ENCODE measurements around the gene CHST14. TPM values are rescaled to one million over a fixed set of nuclear protein-coding genes. Genes with fewer than 3 reads are reported as not detected.
A peak's percentile ranks its signal among the peaks of the same experiment; 100 is the strongest.

Gene CHST14
- polyA plus RNA-seq, 1 of the 3 experiments (the other 2 are of a cell fraction), result 43.2 TPM

DNA sequence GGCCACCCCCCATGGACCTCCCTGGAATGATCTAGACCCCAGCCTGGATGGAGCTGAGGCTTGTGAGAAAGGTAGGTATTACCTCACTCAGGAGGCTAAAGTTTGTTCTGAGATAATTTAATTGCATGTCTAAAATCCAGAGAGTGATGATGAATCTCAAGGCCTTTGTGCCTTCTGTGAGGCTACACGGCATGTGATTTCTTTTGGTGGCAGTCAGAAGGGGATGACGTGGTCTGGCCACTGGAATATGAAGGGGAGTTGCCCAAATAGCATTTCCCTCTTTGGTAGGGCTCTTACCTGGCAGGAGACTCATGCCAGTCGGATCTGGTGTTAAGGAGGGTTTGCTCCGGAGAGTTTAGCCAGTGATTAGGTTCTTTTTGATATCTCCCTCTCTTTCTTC lies 27.5 kb upstream of the CHST14 start (continued):
- TF ChIP-seq, protein P1, sequence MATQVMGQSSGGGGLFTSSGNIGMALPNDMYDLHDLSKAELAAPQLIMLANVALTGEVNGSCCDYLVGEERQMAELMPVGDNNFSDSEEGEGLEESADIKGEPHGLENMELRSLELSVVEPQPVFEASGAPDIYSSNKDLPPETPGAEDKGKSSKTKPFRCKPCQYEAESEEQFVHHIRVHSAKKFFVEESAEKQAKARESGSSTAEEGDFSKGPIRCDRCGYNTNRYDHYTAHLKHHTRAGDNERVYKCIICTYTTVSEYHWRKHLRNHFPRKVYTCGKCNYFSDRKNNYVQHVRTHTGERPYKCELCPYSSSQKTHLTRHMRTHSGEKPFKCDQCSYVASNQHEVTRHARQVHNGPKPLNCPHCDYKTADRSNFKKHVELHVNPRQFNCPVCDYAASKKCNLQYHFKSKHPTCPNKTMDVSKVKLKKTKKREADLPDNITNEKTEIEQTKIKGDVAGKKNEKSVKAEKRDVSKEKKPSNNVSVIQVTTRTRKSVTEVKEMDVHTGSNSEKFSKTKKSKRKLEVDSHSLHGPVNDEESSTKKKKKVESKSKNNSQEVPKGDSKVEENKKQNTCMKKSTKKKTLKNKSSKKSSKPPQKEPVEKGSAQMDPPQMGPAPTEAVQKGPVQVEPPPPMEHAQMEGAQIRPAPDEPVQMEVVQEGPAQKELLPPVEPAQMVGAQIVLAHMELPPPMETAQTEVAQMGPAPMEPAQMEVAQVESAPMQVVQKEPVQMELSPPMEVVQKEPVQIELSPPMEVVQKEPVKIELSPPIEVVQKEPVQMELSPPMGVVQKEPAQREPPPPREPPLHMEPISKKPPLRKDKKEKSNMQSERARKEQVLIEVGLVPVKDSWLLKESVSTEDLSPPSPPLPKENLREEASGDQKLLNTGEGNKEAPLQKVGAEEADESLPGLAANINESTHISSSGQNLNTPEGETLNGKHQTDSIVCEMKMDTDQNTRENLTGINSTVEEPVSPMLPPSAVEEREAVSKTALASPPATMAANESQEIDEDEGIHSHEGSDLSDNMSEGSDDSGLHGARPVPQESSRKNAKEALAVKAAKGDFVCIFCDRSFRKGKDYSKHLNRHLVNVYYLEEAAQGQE (IDR thresholded peaks at IDR 0.05; ENCODE audit: low read depth, low read length), result no peak

DNA sequence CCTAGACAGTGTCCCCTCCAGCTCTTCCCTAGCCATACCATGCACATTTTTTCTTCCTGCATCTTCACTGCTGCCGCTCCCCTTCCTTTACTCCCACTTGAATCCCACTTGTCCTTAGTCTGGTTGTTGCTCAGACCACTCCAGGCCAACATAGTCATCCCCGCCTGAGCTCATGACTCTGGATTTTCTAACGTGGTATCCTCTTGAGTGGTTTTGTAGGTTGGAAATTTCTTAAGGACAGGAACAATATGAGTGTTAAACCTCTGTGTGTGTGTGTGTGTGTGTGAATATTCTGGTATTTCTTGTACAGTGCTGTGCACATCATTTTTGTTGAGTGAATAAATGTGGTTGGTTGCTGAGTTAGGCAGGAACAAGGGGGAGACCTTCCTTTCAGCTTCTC lies 26.9 kb upstream of the CHST14 start:
- TF ChIP-seq JUND (IDR thresholded peaks at IDR 0.05), result no peak
- TF ChIP-seq EP300 (IDR thresholded peaks at IDR 0.05; ENCODE audit: borderline replicate concordance in 1 of 2, low read depth in 1 of 2, low read length in 1 of 2), result no peak
- no peak for TF ChIP-seq SMC3 (IDR thresholded peaks at IDR 0.05; ENCODE audit: low read depth, low read length)
- TF ChIP-seq GATA2 (CRISPR knock-in tag; IDR thresholded peaks at IDR 0.05), result no peak
- no peak for TF ChIP-seq FOXJ3 (CRISPR knock-in tag; IDR thresholded peaks at IDR 0.05)
- no peak for TF ChIP-seq FOSL2 (IDR thresholded peaks at IDR 0.05; ENCODE audit: borderline replicate concordance, low read depth)
- no peak for TF ChIP-seq MEF2A (IDR thresholded peaks at IDR 0.05; ENCODE audit: borderline replicate concordance, low read depth)
- no peak for TF ChIP-seq POLR2AphosphoS5 (IDR thresholded peaks at IDR 0.05; ENCODE audit: low read depth, low read length)
- TF ChIP-seq, protein P2, sequence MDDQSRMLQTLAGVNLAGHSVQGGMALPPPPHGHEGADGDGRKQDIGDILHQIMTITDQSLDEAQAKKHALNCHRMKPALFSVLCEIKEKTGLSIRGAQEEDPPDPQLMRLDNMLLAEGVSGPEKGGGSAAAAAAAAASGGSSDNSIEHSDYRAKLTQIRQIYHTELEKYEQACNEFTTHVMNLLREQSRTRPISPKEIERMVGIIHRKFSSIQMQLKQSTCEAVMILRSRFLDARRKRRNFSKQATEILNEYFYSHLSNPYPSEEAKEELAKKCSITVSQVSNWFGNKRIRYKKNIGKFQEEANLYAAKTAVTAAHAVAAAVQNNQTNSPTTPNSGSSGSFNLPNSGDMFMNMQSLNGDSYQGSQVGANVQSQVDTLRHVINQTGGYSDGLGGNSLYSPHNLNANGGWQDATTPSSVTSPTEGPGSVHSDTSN (IDR thresholded peaks at IDR 0.05), result no peak
- no peak for TF ChIP-seq EZH2phosphoT487 (IDR thresholded peaks at IDR 0.05; ENCODE audit: borderline replicate concordance, low read depth)
- TF ChIP-seq, protein P3, sequence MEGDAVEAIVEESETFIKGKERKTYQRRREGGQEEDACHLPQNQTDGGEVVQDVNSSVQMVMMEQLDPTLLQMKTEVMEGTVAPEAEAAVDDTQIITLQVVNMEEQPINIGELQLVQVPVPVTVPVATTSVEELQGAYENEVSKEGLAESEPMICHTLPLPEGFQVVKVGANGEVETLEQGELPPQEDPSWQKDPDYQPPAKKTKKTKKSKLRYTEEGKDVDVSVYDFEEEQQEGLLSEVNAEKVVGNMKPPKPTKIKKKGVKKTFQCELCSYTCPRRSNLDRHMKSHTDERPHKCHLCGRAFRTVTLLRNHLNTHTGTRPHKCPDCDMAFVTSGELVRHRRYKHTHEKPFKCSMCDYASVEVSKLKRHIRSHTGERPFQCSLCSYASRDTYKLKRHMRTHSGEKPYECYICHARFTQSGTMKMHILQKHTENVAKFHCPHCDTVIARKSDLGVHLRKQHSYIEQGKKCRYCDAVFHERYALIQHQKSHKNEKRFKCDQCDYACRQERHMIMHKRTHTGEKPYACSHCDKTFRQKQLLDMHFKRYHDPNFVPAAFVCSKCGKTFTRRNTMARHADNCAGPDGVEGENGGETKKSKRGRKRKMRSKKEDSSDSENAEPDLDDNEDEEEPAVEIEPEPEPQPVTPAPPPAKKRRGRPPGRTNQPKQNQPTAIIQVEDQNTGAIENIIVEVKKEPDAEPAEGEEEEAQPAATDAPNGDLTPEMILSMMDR (IDR thresholded peaks at IDR 0.05), result no peak
- no peak for TF ChIP-seq ELF1 (IDR thresholded peaks at IDR 0.05)
- no peak for TF ChIP-seq RXRA (IDR thresholded peaks at IDR 0.05; ENCODE audit: borderline replicate concordance, low read depth)
- peaks cover 68% of the 10 kb centered on the region for H3K79me2 ChIP-seq (ENCODE audit: insufficient read depth)
- 90% methylated on average over 3 of the region's 3 CpGs for WGBS (ENCODE audit: low lambda C conversion rate)
- ChIA-PET CTCF (interaction anchor here (0.7 to 2.6 kb wide), 9 partner anchors 11 to 178 kb away, joined by 3 to 11 read pairs (median 4); no protein-coding TSS in a partner anchor), POLR2A (no interaction called here)
- no peaks in the 10 kb centered on the region for H3K9me3 ChIP-seq
- peak overlapping the region; percentile 94; the same call in 1 of the 2 replicates for H3K4me2 ChIP-seq
- H3K4me1 ChIP-seq (ENCODE audit: control insufficient read depth in 1 of 2, insufficient read depth in 2 of 2, low read depth in 1 of 2, low read length in 1 of 2), result peaks cover 6 to 29% of the 10 kb centered on the region in 2 experiments; a peak in 3 of 4 replicates
- H3K4me3 ChIP-seq (ENCODE audit: low read depth in 2 of 2, low read length in 1 of 2), result no peak overlapping the region
- no peaks in the 10 kb centered on the region for H3F3A ChIP-seq (replicated peaks; ENCODE audit: insufficient read depth)
- H3K27ac ChIP-seq (ENCODE audit: low read depth in 2 of 2, low read length in 1 of 2), result no peak overlapping the region
- H3K27me3 ChIP-seq (ENCODE audit: insufficient read depth), result no peaks in the 10 kb centered on the region
- H4K20me1 ChIP-seq (ENCODE audit: insufficient read depth), result peaks cover 51% of the 10 kb centered on the region
- no peaks in the 10 kb centered on the region for H3K9me2 ChIP-seq
- no peak overlapping the region for H3K9ac ChIP-seq
- H2AFZ ChIP-seq (ENCODE audit: low read depth), result no peak overlapping the region
- no peaks in the 10 kb centered on the region for H3K36me3 ChIP-seq (replicated peaks in 1 of 2; ENCODE audit: control insufficient read depth in 1 of 2, insufficient read depth in 2 of 2, low read length in 1 of 2)
- DNase-seq, result no peak

All from SK-N-SH (cell line).